ENCODE measurements around the gene FHIT.
"Not testable (repeated sequence)": the region's sequence is repeated elsewhere in the genome, so short reads cannot be mapped to it uniquely, and the experiment has no call there.

The FHIT gene

GRCh38 chr3:59809710-59810444 is 1441.4 kb downstream of the FHIT start:
- H3K4me3 ChIP-seq (replicated peaks in 1 of 2; ENCODE audit: low read depth in 2 of 2, low read length in 2 of 2): no peak overlapping the region
- peak; percentile 52 to 63 for DNase-seq (ENCODE audit: low read depth in 2 of 2)
- TF ChIP-seq CTCF (IDR thresholded peaks at IDR 0.05; ENCODE audit: low read depth, low read length): peak; percentile 28

- TF ChIP-seq CTCF (IDR thresholded peaks at IDR 0.05; ENCODE audit: low read depth, low read length): no peak
- H3K4me3 ChIP-seq (replicated peaks in 1 of 2; ENCODE audit: low read depth in 2 of 2, low read length in 2 of 2): no peak overlapping the region
- DNase-seq (ENCODE audit: low read depth in 2 of 2): peak; percentile 24 to 86
These were observed 1442.2 kb downstream of the FHIT start for GRCh38 chr3:59809016-59809415.

DNA sequence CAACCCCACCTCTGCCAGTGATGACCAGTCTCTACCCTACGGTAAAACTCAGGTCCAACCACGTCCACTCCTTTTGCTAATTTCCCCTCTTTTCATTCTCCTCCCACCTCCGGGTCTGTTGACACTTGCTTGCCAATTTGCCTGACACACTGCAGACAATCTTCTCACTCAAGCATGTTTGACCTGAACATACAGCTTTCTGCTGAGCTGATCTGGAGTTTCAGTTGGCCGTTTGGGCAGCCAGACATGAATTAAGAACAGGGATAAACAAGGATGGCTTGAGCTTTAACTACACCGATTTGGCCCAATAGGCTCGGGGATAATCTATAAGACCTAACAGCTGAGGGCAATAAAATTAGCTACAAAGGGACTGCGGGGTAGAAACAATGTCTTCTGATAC is 1442.8 kb downstream of the FHIT start:
- no peak for DNase-seq (ENCODE audit: low read depth in 2 of 2)
- H3K4me3 ChIP-seq (replicated peaks in 1 of 2; ENCODE audit: low read depth in 2 of 2, low read length in 2 of 2): no peak overlapping the region
- TF ChIP-seq CTCF (IDR thresholded peaks at IDR 0.05; ENCODE audit: low read depth, low read length): no peak

GRCh38 chr3:59803268-59803667 is 1448.0 kb downstream of the FHIT start:
- no peak for TF ChIP-seq CTCF (IDR thresholded peaks at IDR 0.05; ENCODE audit: low read depth, low read length)
- no peak for DNase-seq (ENCODE audit: low read depth in 2 of 2)
- H3K4me3 ChIP-seq (replicated peaks in 1 of 2; ENCODE audit: low read depth in 2 of 2, low read length in 2 of 2): no peak overlapping the region

DNA sequence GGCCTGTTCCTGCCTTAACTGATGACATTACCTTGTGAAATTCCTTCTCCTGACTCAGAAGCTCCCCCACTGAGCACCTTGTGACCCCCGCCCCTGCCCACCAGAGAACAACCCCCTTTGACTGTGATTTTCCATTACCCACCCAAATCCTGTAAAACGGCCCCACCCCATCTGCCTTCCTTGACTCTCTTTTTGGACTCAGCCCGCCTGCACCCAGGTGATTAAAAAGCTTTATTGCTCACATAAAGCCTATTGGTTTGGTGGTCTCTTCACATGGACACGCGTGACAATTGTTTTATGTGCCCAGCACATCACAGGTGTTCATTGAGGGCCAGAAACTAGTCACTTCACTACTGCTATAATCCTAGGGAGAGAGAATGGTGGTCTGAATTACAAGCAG is 1448.8 kb downstream of the FHIT start:
- not testable (repeated sequence) for DNase-seq (ENCODE audit: low read depth in 2 of 2); H3K4me3 ChIP-seq (replicated peaks in 1 of 2; ENCODE audit: low read depth in 2 of 2, low read length in 2 of 2)

DNA sequence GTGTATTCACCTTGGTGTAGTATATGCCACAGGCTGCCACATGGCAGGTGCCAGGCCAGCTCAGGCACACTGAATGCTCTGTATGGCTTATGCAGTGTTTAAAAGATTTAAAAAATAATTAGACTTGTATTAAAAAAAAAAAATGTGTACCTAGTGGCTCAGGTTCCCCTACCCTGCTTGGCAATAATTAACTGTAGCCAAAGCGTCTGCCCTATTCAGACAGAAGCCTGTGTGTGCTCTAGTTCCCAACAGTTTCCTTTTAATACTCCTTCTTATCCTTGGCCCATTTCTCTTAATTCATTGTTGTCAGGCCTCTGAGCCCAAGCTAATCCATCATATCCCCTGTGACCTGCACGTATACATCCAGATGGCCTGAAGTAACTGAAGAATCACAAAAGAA is 1449.2 kb downstream of the FHIT start:
- no peak overlapping the region for H3K4me3 ChIP-seq (replicated peaks in 1 of 2; ENCODE audit: low read depth in 2 of 2, low read length in 2 of 2)
- no peak for DNase-seq (ENCODE audit: low read depth in 2 of 2)

DNA sequence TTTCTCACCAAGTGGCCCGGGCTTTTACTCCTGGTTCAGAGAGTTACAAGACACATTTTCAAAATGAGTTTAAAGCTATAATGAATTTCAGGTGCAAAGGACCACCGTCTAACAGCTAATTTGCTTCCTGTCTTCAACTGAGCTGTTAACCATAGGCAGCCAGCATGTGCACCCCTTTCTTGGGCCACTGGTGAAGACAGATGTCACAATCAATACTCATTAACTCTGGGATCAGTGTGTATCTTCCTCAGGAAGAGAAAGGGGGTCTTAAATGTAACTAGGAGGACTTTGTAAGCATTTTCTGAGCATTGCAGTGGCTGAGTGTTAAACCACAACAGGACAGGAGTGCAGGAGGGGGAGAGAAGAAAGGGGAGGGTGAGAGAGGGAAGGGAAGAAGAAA is 1450.8 kb downstream of the FHIT start:
- no peak for DNase-seq (ENCODE audit: low read depth in 2 of 2)
- no peak for TF ChIP-seq CTCF (IDR thresholded peaks at IDR 0.05; ENCODE audit: low read depth, low read length)
- H3K4me3 ChIP-seq (replicated peaks in 1 of 2; ENCODE audit: low read depth in 2 of 2, low read length in 2 of 2): no peak overlapping the region

More for the DNA sequence above, 1449.2 kb downstream of the FHIT start:
- no peak for TF ChIP-seq CTCF (IDR thresholded peaks at IDR 0.05; ENCODE audit: low read depth, low read length)

All from cardiac fibroblast (primary cell).